ENCODE data around the gene PPP2R2C. TPM values are rescaled to one million over a fixed set of nuclear protein-coding genes. Genes with fewer than 3 reads are reported as not detected.

The PPP2R2C gene
- total and polyA plus RNA-seq, 2 of the 4 experiments (the other 2 are of a cell fraction) = 0.03 TPM; not detected in 1

- peaks cover 21% of the 10 kb centered on the region for H3K27me3 ChIP-seq (ENCODE audit: control insufficient read depth, insufficient read depth, low read length)
- in situ Hi-C loops (cut with MboI; ENCODE audit: low sequenced_read_pairs) (no loop called here), dilution Hi-C loops (cut with HindIII; ENCODE audit: low sequenced_read_pairs, unreplicated experiment) (no loop called here), intact Hi-C loops (cut with micrococcal nuclease) (no loop called here)
- no peak overlapping the region for H3K4me2 ChIP-seq (ENCODE audit: low read depth, low read length)
- H3K56ac ChIP-seq (ENCODE audit: extremely low read depth, insufficient read depth, low read length) = no peak overlapping the region
- no peak overlapping the region for H3K14ac ChIP-seq (replicated peaks; ENCODE audit: low read depth, low read length)
- TF ChIP-seq NFE2L2 (IDR thresholded peaks at IDR 0.05; ENCODE audit: low read depth, low read length) (no peak), POLR2A (IDR thresholded peaks at IDR 0.05; ENCODE audit: low read depth, low read length) (no peak), SMC3 (IDR thresholded peaks at IDR 0.05; ENCODE audit: low read depth, low read length) (no peak), MAZ (IDR thresholded peaks at IDR 0.05; ENCODE audit: borderline replicate concordance, low read depth, low read length) (no peak), MXI1 (IDR thresholded peaks at IDR 0.05; ENCODE audit: borderline replicate concordance, low read depth, low read length) (no peak), CHD1 (IDR thresholded peaks at IDR 0.05; ENCODE audit: low read depth, low read length) (no peak), CEBPB (IDR thresholded peaks at IDR 0.05; ENCODE audit: low read depth, low read length) (no peak)
- no peak overlapping the region for H2AFZ ChIP-seq (replicated peaks; ENCODE audit: low read length, poor library complexity)
- no peak overlapping the region for H3K4me3 ChIP-seq (ENCODE audit: insufficient read depth, low read depth, low read length)
- no peaks in the 10 kb centered on the region for H3K9me1 ChIP-seq (ENCODE audit: insufficient read depth, low read length)
- H3K18ac ChIP-seq (ENCODE audit: low read depth, low read length) = no peak overlapping the region
- BruUV-seq (replicated peaks) = no TSS peak
- H2BK5ac ChIP-seq (ENCODE audit: low read depth, low read length, poor library complexity, severe bottlenecking) = no peak overlapping the region
- H4K5ac ChIP-seq (ENCODE audit: low read depth, low read length) = no peak overlapping the region
- ChIA-PET POLR2A (ENCODE audit: unreplicated experiment) (no interaction called here), CTCF (no interaction called here)
- H4K8ac ChIP-seq (ENCODE audit: low read depth in 2 of 2, low read length in 2 of 2) = no peak overlapping the region
- WGBS, 2 experiments (ENCODE audit: extremely low coverage in 2 of 2, insufficient read length in 1 of 2) = 17% methylated on average over 2 of the region's 13 CpGs; no CpG with 5 or more reads in 1 of the 2 experiments
- no peak overlapping the region for H2AK5ac ChIP-seq (ENCODE audit: low read depth, low read length)
- no peak overlapping the region for H3K9ac ChIP-seq (ENCODE audit: low read depth, low read length)
- H3K4ac ChIP-seq (ENCODE audit: low read depth, low read length) = no peak overlapping the region
- DNase-seq = no peak
- ATAC-seq (ENCODE audit: low read depth) = no peak
- H2BK20ac ChIP-seq (ENCODE audit: low read depth, low read length) = no peak overlapping the region
- H3K23ac ChIP-seq (ENCODE audit: low read depth, low read length) = no peak overlapping the region
- no peak overlapping the region for H2AK9ac ChIP-seq (replicated peaks; ENCODE audit: low read depth, low read length, poor library complexity)
- no peaks in the 10 kb centered on the region for H4K20me1 ChIP-seq (ENCODE audit: insufficient read depth, low read length)
- no peaks in the 10 kb centered on the region for H3K9me3 ChIP-seq (ENCODE audit: control insufficient read depth, insufficient read depth, low read length)
- no peaks in the 10 kb centered on the region for H3K4me1 ChIP-seq (ENCODE audit: control insufficient read depth, insufficient read depth, low read length)
- no peak overlapping the region for H2BK15ac ChIP-seq (ENCODE audit: low read depth, low read length)
- no peaks in the 10 kb centered on the region for H3K36me3 ChIP-seq (ENCODE audit: control insufficient read depth, insufficient read depth, low read length)
- no peak overlapping the region for H4K91ac ChIP-seq (ENCODE audit: insufficient read depth, low read depth, low read length)
- H2BK120ac ChIP-seq (ENCODE audit: low read depth, low read length) = no peak overlapping the region
- H3K27ac ChIP-seq (ENCODE audit: insufficient read depth, low read length) = no peak overlapping the region
- no peaks in the 10 kb centered on the region for H3K79me1 ChIP-seq (ENCODE audit: low read depth in 1 of 2, low read length in 2 of 2)
Measured at GRCh38 chr4:6365545-6366086, 106.8 kb downstream of the PPP2R2C start.

All from IMR-90 (cell line).